NT2/D1 (cell line): ENCODE measurements around the gene PDE9A.

ENCODE experiments used
- DNase-seq: peaks from one replicate; pipeline ENCODE4 v3.0.0-alpha.2; 2011; ENCODE audit warnings: low read depth, low spot score
- H3K27me3 ChIP-seq: 2 replicates; pipeline ENCODE4 v1.6.0; 2011; ENCODE audit warnings: mild to moderate bottlenecking; ENCODE audit not compliant: insufficient read length, insufficient read depth
- H3K36me3 ChIP-seq: 2 replicates; pipeline ENCODE4 v1.6.1; 2011; ENCODE audit warnings: mild to moderate bottlenecking, low read length, mixed read lengths; ENCODE audit not compliant: insufficient read depth, insufficient read length
- H3K4me1 ChIP-seq: 2 replicates; pipeline ENCODE4 v1.5.1; 2011; ENCODE audit not compliant: insufficient read depth, insufficient read length
- H3K4me3 ChIP-seq: 2 replicates; pipeline ENCODE4 v1.5.1; 2011; ENCODE audit warnings: low read depth; ENCODE audit not compliant: insufficient read length
- H3K9ac ChIP-seq: 2 replicates; pipeline ENCODE4 v1.6.0; 2011; ENCODE audit warnings: low read depth; ENCODE audit not compliant: insufficient read length
- H3K9me3 ChIP-seq: 2 replicates; pipeline ENCODE4 v1.5.1; 2011; ENCODE audit warnings: mild to moderate bottlenecking, low read length; ENCODE audit not compliant: insufficient read depth
- SUZ12 ChIP-seq: IDR thresholded peaks from 2 replicates; pipeline ENCODE4 v1.6.1; 2011; ENCODE audit not compliant: insufficient read length, insufficient read depth; ENCODE audit errors: extremely low read depth
- YY1 ChIP-seq: IDR thresholded peaks from 2 replicates; pipeline ENCODE4 v1.6.1; 2011; ENCODE audit not compliant: insufficient read length, insufficient read depth
- ZNF274 ChIP-seq: IDR thresholded peaks from 2 replicates; pipeline ENCODE4 v1.6.1; 2011; ENCODE audit warnings: mild to moderate bottlenecking, low read depth, low read length

PDE9A gene

DNA sequence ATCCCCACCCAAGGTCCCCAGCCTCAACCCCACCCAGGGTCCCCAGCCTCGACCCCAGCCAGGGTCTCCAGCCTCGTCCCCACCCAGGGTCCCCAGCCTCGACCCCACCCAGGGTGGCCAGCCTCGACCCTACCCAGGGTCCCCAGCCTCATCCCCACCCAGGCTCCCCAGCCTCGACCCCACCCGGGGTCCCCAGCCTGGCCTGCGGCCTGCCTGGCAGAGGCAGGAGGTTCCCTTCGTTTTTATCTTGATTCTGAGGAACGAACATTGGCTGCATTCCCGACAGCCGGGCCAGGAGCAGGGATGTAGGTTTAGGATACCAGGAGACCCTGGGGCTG is 3.4 kb upstream of the PDE9A start:
- TF ChIP-seq YY1 (no peak), ZNF274 (no peak), SUZ12 (no peak)
- H3K36me3 ChIP-seq, result no peaks in the 10 kb centered on the region
- H3K27me3 ChIP-seq, result no peaks in the 10 kb centered on the region
- no peak for DNase-seq
- H3K9me3 ChIP-seq, result peaks cover 14% of the 10 kb centered on the region; the same call in 1 of the 2 replicates
- H3K9ac ChIP-seq, result no peak overlapping the region
- no peak overlapping the region for H3K4me3 ChIP-seq
- H3K4me1 ChIP-seq, result peaks cover 23% of the 10 kb centered on the region

DNA sequence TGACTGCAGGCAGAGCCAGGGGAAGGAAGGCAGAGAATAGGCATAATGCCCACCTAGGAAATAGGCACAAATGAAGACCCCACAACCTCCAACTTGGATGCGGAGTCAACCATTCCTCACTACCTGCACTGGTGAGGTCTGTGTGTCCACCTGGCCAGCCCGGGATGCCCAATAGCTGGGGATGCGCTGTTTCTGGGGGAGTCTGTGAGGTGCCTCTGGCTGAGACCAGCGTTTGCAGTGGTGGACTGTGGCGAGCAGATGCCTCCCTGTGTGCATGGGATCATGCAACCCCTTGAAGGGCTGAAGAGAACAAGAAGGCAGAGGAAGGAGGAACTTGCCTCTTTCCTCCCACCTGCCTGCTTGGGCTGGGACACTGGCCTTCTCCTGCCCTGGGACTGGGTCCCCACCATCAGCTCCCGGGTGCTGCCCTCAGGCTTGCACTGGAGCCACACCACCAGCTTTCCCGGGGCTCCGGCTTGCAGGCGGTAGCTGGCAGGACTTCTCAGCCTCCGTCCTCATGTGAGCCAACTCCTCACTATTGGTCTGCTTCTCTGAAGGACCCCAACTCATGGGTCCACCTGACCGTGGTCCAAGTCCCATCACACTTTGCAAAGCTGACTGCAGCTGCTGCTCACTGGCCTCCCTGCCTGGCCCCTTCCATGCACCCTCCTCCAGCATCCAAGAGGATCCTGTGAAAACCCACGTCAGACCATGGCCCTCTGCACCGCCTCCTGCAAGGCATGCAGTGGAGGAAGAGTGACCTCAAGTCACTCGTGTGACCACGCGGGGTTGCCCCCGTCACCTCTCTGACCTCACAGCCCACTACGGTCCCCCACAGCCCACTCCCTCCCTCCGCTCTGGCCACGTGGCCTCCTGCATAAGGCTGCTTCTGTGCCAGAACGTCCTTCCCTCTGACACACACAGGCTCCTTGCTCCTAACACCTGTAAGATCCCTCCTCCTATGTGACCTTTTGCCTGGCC is 2.7 kb upstream of the PDE9A start:
- Histone ChIP-seq H3K4me1 (peaks cover 26% of the 10 kb centered on the region), H3K9ac (no peak overlapping the region), H3K9me3 (peaks cover 7% of the 10 kb centered on the region; the same call in 1 of the 2 replicates), H3K4me3 (no peak overlapping the region), H3K27me3 (no peaks in the 10 kb centered on the region), H3K36me3 (peaks cover 4% of the 10 kb centered on the region)
- TF ChIP-seq ZNF274 (no peak), SUZ12 (no peak), YY1 (no peak)
- DNase-seq, result no peak

DNA sequence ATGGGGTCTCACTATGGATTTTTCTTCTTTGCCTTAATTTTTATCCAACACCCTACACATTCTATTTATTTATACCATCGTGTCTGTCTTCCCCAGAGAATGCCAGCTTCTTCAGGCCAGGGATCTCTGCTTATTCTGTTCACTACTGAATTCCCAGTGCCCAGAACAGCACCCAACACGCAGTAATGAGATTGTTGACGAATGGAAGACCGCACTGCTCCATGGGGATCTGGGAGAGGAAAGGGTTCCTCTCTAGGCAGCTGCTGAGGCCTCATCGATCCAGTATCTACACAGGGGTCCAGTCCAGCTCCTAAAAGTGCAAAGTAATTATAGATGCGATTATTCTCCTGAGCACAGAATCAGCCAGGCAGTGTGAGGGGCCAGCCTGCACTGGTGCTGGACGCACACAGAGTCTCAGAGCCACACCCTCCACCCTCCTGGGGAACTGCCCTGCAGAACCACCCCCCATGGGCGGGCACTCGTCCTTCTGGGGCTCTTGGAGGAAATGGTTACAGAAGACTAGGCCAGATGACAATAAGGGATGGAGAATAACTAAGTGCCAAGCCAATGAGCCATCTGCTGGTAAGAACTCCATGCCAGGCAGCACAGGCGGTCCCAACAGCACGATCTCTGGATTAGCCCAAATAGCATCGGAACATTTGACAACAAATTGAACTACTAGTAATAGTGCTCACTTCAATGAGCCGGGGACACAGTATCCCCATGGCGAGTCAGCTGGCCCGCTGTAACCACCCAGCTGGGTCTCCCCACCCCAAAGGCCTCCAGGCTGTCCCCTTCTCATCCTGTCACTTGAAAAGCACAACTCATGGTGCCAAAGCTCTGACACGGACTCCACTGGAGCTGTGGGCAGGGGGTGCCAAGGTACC is 1.7 kb upstream of the PDE9A start:
- no peaks in the 10 kb centered on the region for H3K27me3 ChIP-seq

DNA sequence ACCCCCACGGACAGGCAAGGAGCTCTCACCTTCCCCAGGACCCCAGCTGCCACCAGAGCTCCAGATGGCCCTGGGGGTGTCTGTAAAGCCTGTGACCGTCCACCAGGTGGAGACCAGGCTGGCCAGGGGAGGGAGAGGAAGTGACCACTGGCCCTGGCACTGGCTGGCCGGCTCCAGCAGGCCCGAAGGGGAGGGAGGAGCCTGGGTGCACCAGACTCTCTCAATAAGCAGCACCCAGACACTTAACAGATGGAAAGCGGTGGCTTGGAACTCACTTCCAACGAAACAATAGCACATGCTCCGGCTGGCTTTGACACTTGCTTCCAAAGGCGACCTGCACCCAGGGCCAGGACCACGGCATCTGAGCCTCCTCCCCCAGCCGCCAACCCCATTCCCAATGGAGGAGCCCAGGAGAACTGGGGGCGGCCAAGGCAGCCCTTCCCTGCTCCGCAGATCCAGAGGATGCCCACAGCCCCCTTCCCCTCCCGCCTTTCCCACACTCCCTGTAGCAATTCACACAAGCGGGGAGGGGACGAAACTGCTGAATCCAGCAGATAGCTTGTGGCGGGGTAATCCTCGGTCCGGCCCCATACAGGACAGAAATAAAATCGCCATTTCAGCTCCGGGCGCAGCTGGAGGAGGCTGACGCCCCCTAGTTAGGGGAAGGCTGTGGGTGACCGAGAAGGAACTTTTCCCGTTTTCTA is 742 bp upstream of the PDE9A start:
- Histone ChIP-seq H3K4me1 (peaks cover 42% of the 10 kb centered on the region), H3K9me3 (no peaks in the 10 kb centered on the region), H3K36me3 (peaks cover 24% of the 10 kb centered on the region), H3K4me3 (peak overlapping the region; percentile 59), H3K27me3 (no peaks in the 10 kb centered on the region), H3K9ac (peak overlapping the region; percentile 85)
- TF ChIP-seq SUZ12 (no peak), ZNF274 (no peak), YY1 (no peak)
- DNase-seq, result no peak

More for the DNA sequence above, 1.7 kb upstream of the PDE9A start:
- no peaks in the 10 kb centered on the region for H3K9me3 ChIP-seq
- peaks cover 15% of the 10 kb centered on the region for H3K36me3 ChIP-seq
- no peak for DNase-seq
- H3K4me1 ChIP-seq, result peaks cover 36% of the 10 kb centered on the region
- H3K9ac ChIP-seq, result peak overlapping the region; percentile 85
- TF ChIP-seq SUZ12 (no peak), YY1 (no peak), ZNF274 (no peak)
- H3K4me3 ChIP-seq, result no peak overlapping the region

DNA sequence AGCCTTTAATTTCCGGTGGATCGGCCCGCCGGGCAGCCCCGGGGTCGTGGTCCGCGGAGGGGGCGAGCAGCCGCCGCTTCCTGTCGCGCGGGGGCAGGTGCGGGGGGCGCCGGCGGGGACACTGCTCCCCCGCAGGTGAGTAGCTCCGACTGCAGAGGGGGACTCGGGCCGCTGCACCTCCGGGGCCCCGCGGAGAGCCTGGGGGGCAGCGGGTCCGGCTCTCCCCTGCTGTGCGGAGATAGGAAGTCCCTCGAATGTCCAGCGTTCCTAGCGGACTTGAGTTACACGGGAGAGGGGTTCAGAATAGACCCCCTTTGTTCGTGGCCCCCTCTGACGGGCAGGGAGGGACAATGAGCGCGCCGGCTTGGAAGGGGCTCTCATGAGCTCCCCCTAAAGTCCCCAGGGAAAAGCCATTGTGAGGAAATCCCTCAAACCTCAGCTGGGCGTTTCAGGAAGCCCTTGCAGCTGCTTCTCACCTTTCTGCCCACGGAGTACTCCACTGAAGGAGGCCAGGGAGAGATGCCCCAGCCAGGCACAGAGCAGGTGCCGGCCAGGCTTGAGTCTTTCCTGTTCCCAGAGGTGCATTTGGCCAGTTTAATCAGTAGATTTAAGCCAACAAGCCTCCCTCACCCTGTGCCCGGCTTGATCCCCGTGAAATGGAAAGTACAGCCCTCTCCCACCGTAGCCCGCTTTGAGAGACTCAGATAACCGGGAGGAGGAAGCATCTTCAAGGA is 925 bp downstream of the PDE9A start:
- DNase-seq, result no peak
- peak overlapping the region; percentile 83 for H3K4me3 ChIP-seq
- no peaks in the 10 kb centered on the region for H3K9me3 ChIP-seq
- peaks cover 51% of the 10 kb centered on the region for H3K4me1 ChIP-seq
- H3K36me3 ChIP-seq, result peaks cover 39% of the 10 kb centered on the region
- no peaks in the 10 kb centered on the region for H3K27me3 ChIP-seq
- H3K9ac ChIP-seq, result peak overlapping the region; percentile 81
- TF ChIP-seq ZNF274 (no peak), SUZ12 (no peak), YY1 (no peak)
